HG03571 (cell line): ENCODE results near the gene HEATR1.
"Not testable (repeated sequence)": the region's sequence is repeated elsewhere in the genome, so short reads cannot be mapped to it uniquely, and the experiment has no call there.

ENCODE experiments used
- ATAC-seq: cut with Tn5 transposase; IDR thresholded peaks from one replicate; pipeline ENCODE4 v1.9.1; 2021; ENCODE audit not compliant: unreplicated experiment

Gene HEATR1

DNA sequence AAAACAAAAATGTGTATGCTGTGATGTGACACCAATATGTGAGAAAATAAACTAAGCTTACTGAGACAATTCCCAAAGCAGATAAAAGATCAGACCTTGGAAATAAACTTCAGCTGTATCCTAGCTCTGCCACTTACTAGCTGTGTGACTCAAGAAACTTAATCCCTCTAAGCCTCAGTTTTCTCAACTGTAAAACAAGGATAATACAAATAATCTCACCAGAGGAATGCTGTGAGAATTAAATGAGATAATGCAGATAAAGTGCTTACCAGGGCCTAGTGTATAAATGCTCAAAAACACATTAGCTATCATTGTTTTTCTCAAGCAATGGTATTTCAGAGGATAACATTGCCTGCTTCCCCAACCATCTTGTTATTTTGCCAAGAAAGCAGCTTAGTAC is 2.1 kb downstream of the HEATR1 start:
- no peak for ATAC-seq

DNA sequence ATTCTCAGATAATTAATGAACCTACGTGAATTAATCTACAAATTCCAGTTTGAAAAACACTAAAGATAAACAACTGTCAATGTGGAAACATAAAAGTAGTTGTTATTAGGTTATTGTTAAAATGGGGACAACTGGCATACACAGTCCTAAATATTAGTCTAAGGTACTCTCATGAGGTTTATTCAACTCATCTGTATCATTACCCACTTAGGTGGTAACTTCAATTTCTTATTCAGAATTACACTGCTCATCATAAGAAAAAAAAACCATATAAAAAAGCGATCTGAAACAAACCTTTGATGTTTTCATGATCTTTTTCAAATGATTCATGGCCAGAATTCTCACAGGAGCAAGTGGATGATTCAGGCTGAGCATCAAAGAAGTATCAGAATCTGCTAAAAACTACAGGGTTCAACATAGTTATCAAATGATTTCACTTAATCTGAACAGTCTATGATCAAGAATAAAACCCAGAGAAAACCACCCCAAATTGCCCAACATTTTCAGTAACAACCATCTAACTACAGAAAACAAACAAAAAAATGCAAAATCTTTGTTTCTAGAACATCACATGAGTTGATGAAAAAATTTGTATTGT is 13.7 kb downstream of the HEATR1 start:
- ATAC-seq = no peak

DNA sequence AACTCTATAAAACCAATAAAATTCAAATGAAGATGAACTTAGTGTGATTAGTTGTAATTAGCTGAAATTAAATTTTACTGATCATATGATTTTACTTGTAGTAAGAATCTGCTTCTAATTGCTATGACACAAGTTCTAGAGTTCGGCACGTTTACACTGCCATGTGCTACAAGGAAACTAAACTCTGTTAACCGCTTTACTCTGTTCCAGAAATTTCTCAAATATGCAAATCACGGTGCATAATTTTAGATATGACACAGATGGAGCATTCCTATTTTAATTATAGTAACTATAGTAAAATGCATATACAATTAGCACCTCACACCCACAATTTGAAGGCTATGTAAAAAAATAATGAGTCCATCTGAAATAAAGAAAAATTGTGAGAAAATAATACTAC is 14.8 kb downstream of the HEATR1 start:
- no peak for ATAC-seq

DNA sequence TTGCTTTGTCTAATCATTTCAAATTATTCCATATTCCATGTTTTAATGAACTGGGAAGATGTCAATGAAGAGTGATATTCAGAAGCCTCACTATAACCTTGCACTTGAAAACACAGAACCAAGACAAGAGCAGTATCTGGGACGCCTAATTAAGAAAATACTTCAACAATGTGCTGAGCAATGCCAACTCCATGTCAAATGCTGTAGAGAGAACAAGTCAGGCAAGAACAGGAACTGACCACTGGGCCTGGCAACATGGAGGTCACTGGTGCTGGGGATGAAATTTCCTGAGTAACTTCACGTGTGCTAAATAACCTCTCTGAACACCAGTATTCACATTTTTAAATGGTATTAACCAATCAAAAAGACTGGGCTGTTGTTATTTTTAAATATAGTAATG is 22.8 kb downstream of the HEATR1 start:
- ATAC-seq = no peak

DNA sequence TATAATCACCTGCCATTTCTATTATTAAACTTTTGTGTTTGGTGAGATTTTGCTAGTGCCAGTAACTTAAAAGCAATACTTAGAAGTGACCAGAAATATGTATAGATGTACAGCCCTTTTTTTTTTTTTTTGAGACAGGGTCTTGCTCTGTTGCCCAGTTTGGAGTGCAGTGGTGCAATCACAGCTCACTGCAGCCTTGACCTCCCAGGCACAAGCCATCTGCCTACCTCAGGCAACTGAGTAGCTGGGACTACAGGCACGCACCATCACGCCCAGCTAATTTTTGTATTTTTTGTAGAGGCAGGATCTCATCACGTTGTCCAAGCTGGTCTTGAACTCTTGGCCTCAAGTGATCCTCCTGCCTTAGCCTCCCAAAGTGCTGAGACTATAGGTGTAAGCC is 23.9 kb downstream of the HEATR1 start:
- not testable (repeated sequence) for ATAC-seq

DNA sequence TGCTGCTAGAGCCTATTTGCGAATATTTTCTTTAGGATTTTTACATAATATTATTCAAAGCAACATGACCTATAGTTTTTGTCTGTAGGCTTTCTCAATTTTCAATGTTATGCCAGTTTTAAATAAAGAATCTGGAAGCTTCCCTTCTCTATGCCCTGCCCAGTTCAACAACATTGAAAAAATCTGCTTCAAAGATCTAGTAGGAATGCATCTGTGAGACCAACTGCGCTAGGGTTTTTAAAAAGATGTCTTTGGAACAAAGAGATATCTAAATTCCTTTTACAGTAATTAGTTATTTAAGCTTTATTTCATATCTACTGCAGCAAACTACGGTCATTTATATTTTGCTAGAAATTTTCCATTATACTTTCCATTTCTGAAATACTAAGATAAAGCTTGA is 25.7 kb downstream of the HEATR1 start:
- ATAC-seq = no peak

DNA sequence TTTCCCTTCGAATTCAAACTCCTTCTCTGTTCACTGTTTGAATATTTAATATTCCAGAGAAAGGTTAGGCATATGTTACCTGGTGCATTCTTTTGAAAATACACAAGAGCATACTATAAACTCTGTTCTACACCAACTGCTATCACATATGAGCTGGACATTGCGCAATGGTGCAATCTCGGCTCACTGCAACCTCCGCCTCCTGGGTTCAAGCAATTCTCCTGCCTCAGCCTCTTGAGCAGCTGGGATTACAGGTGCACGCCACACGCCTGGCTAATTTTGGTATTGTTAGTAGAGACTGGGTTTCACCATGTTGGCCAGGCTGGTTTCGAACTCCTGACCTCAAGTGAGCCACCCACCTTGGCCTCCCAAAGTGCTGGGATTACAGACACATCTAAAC is 27.3 kb downstream of the HEATR1 start:
- not testable (repeated sequence) for ATAC-seq

DNA sequence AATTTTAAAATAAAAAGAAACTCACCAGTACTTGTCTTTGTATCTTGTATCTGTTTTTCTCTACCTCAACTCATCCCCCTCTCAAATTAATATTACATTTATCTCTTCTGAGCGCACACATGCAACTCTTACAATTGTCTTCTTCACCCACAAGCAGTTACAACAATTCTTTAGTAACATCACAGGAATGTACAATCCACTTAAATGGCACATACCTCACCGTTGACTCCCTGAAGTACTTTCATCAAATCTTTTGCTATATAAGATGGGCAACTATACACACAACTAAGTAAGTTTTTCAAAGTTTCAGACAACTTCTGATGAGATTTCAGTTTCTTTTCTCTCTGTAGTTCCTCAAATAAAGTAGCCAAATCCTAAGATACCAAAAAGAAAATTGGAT is 28.3 kb downstream of the HEATR1 start:
- no peak for ATAC-seq

DNA sequence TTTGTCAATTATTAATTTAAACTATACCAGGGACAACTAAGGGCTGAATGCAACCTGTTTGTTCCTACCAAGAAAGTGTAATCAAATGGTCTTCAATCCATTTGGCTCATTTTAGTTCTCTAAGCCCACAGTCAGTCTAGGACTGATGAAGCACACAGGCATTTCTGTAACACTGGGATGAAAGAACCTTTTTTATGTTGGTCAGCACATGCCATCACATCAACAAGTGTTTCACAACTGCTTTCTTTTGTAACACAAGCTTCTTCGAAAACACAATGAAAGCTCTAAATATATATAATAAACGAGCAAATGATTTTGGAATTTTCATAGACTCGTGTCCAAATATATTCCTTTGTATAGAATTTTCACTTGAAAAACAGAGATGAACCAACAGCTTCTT is 28.8 kb downstream of the HEATR1 start:
- ATAC-seq = no peak

DNA sequence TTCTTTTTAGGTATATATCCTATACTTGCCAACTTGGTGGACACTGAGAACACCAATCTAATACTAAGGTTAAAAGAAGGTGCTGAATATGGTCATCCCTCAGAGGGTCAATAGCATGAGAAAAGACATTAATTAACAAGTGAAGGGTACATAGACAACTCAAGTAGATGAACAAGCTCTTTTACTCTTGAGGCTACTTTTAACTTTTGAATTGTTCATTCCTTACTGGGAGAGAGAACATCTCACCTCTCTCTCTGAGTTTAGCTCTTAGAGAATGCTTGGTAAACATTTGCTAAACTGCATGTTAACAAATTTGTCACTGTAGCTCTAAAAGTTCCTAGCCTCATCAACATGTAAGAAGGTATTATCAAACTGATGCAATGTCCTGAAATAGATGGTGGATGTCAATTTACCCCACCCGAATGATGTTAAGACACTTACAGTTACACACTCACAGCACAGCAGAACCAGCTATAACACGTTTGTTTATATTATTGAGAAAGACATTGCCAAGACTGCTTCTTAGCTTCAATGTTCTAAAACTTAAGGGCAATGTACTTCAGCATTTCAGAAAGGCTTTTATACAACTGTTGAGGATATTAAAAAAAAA is 35.9 kb downstream of the HEATR1 start:
- no peak for ATAC-seq

DNA sequence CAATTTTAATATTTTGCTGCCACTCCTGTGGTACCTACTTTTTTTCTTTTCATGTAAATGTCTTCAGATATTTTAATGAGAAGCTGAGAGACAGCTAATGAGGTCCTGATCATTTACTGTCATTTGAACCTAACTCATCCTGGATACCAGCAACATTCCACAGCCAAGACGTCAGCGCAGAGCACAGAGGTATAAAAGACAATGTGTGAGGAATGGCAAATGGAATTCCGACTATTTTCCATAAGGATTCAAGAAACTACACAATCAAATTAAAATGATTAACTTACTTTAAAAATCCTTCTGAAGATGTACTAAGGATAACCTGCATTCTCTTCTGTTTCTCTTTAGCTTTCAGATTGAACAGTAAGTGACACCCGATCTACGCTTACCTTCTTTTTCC is 38.8 kb downstream of the HEATR1 start:
- ATAC-seq = no peak

DNA sequence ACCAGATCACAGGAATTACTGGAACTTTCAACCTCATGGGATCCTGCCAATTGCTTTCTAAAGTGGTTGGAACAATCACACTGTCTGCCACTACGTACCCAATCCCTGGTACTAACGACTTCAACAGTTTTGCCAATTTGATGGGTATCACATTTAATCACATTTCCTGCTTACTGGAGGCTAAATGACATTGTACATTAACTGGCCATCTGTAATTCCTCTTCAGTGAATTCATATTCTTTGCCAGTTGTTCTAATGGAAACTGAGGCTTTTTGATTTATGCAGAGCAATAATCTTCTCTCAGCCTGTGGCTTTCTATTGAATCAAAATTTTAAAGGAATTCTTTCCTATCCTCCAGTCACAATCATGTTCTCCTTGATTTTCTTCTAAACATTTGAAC is 42.3 kb downstream of the HEATR1 start:
- ATAC-seq = no peak

DNA sequence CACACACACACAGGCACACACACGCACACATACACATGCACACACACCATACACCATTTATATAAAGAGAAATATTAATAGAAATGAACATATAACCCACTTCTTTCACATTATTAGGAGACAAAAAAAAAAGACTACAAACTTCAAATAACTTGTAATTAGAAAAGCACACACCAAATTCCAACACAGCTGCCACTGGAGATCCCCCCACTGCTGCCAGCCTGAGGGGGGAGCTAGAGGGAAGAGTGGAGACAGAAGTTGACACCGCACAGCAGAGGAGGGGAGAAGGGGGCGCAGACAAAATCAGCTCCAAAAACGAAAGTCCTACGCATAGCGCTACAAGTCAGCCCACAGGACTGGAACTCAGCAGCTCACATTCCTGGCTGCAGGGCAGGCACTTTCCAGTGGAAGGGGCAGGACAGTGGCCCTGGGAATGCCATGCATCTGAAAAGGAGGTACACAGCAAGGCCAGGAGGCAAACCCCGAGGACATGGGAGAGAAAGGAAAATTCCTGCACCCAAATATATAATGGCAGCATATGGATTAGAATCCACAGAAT is 44.0 kb downstream of the HEATR1 start:
- no peak for ATAC-seq

DNA sequence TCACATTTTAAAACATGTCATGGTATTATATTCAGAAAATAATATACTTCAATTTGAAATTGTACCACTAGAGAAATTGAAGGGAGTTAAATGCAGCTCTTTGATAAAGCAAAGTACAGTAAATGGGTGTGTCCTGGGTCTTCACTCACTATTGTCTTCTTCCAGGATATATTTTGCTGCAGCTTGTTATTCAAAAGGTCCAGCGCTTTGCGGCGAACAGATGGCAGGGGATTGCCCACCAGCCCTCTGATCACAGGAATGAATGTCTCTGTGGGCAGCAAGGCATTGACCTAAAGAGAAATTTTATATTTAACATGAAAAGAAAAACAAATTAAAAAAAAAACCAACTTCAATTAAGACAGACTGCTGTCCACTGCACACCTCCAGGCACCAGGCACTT is 45.5 kb downstream of the HEATR1 start:
- ATAC-seq = no peak

DNA sequence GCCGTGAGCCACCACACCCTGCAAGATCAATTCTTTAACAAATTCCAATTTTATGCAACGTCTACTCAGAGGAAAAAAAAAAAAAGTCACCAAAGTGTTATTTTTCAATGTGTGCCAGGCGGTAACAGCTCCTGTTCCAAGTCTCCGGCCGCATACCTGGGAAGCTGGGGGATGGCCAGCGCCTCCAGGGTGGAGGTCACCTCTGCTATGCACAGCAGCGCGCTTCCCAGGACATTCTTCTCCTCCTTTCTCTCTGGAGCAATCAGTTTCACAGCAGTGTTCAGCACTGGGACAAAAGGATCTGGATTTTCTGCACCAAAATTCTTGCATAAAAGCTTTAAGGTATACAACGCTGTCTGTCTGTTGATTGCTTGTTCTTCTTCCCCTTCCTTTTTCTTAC is 46.2 kb downstream of the HEATR1 start:
- ATAC-seq = no peak

DNA sequence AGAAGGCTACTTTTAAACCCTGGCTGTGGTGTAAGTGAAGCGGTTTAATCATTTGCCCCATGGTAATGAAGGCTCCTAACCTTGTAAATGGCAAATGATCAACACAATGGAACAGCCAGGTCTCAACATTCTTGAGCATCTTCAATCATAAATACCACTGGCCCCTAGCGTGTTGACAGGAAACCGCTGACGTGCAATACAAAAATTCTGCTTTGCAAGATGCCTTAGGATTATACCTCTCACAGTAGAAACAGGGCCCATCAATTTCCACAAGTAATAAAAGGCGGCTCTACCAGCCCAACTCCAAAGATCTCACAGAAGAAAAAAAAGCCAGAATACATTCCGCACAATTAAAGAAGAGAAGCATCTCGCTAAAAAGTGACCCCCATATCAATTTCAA is 47.7 kb downstream of the HEATR1 start:
- ATAC-seq = no peak

DNA sequence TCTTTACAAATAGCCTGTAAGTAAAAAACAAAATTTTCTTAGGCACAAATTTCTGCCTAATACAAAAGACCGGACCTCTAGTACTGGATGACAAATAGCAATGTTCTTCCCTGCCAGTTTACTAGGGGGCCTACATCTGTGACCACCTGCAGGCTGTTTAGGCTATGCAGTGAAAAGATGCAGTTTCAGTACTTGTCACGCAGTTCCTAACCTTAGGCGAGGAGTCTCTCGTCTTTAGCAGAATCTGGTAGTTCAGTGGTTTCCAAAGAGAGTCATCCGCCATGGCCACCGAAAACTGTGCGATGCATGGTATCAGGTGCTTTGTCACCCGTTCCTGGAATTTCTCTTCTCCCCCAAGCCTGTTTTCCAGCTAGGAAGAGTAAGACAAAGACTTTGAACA is 50.9 kb downstream of the HEATR1 start:
- no peak for ATAC-seq

DNA sequence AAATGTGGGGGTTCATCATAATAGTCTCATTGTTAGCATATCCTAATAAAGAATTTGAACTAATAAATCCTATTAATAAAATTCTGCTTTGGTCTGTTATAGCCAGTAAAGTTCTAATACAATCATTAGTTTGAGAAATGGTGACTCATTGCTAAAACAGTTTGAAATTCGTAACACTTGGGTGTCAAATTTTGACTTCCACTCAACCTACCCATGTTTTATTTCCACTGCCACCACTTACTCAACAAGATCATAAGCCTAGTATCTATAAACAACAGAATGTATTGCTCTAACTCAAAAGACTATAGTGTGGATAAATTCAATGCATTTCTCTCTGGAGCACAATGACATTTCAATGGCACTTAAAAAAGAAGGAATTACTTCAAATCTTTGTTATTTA is 51.4 kb downstream of the HEATR1 start:
- no peak for ATAC-seq

DNA sequence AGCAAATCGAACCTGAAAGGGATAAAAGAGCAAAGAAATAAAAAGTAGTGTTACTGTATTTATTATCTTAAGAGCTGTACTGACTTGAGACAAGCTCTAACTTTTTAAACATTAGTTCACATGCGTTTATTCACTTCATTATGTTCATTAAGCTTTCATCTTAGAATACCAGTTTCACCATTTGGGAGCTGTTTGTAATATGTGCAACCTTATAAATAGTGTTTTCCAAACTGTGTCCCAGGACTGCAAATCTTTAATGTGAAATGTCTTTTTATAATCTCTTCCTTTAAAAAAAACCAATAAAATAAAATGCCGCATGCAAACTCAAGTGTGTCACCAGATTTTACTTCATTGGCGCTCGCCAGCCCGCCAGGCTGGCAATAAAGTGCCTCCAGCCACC is 52.2 kb downstream of the HEATR1 start:
- ATAC-seq = no peak

DNA sequence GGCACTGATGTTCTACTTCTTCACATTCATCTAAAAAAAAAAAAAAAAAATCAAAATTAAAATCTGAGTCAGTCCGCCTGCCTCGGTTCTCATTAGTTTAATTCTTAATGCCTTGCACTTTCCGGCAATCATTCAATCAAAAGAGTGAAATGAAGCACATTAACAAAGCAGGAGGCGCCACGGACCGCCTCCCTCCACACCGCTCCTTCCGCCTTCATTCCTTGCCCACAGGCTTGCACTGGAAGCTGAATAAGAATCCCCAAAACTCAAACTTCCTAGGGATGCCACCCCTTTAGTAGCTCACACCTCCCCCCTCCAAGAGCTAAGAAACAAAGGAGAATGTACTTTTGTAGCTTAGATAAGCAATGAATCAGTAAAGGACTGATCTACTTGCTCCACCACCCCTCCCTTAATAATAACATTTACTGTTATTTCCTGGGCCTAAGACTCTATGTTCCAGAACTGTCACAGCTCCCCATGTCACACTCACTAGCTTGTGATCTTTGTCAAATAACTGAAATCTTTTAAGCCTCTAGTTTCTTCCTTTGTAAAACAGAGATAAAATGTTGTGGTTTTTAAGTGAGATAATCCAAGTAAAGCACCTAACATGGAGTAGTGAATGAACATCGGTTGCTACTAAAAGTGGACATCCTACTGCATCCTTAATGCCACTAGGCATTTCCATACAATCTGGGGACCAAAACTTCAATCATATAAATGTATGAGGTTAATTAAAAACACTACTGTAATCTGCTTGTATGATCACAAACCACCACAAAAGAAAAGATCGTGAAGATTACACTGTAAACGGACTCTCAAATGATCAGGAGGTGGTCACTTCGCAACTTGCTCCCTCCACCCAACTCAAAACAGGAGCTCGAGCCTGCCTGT is 53.1 kb downstream of the HEATR1 start:
- no peak for ATAC-seq

DNA sequence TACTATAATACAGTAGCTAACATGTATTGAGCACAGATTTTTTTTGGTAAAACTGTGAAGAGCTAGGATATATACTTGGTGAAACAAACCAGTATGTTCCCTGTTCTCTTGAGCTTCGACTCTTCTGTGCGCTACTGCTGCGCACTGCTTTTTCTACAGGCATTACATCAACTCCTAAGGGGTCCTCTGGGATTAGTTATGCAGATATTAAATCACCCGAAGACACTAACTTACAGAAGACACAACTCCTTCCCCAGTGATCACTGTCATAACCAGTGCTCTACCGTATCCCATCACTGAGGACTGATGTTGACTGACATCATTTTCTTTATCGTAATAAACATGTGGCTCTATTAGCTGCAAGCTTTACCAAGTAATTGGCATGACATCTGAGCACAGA is 55.9 kb downstream of the HEATR1 start:
- no peak for ATAC-seq

DNA sequence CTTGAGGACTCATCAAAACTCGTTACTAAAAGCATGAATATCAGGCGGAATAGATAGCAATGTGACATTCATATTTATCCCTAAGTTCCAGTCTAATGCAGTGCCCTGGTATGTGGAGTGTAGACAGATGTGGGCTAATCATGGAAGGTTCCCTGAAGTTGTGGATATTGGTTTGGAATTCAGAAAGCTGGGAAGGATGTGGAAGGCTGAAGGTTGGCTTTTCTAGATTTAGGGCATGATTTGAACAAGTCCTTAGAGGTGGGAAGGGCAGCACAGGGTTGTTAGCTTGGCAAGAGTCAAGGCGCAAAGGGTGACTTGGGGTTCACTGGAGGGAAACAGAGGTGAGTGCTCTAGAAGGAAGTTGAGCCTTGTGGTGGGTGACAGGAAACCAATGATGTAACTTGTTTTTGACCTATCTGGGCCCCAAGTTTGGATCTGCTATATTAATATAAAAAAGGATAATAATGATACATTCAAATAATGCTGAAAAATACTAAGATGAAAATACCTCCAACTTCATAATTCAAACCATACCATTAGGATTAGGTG is 58.6 kb downstream of the HEATR1 start:
- ATAC-seq = no peak
